HepG2 (cell line): Measurements from ENCODE around the gene PLD3. TPM values are rescaled to one million over a fixed set of nuclear protein-coding genes. Genes with fewer than 3 reads are reported as not detected.

Experiments
- ATAC-seq: fragments of 200-7000 bp; cut with Tn5 transposase; 3 replicates; pipeline ENCODE4 v1.9.1; 2020; ENCODE audit warnings: mild to moderate bottlenecking, moderate library complexity
- BruUV-seq: library from RNA; stranded (reverse); fragments of 400-500 nt; replicated peaks from 2 replicates; lab custom pipeline; 2021; lab: Mats Ljungman, UMichigan
- CTCF ChIA-PET: fragments of 300-600 bp; formaldehyde crosslinking; extraction: SDS; loops from one replicate; lab custom pipeline; 2021; ENCODE audit warnings: low total read pairs, inconsistent platforms, low intra/inter-chr PET ratio; lab: Yijun Ruan, JAX
- POLR2A ChIA-PET: fragments of 350-600 bp; sonication (Branson Sonifier 250); formaldehyde crosslinking; loops from one replicate; lab custom pipeline; 2020; ENCODE audit warnings: antibody characterized with exemption, inconsistent platforms; lab: Yijun Ruan, JAX
- DNase-seq: peaks from one replicate; pipeline ENCODE4 v3.0.0-alpha.2; 2015; ENCODE audit warnings: low spot score
- FAIRE-seq: peaks from 3 replicates; lab custom pipeline; 2011; peaks lifted over from hg19 to GRCh38; lab: Jason Lieb, UNC
- H2AFZ ChIP-seq: one replicate; pipeline ENCODE4 v1.6.1; 2011; ENCODE audit warnings: low read length, inconsistent platforms
- H3K27ac ChIP-seq: fragments of 300-600 bp; 3 replicates; pipeline ENCODE4 v1.8.0; 2011; ENCODE audit warnings: mixed run types, mild to moderate bottlenecking, mixed read lengths, low read length, inconsistent platforms; ENCODE audit not compliant: insufficient read depth; ENCODE audit errors: extremely low read length
- H3K27me3 ChIP-seq, 2 experiments: fragments of 200-600 bp in 1 of 2; 2 replicates in 1 of 2; 3 replicates in 1 of 2; pipeline versions ENCODE4 v1.6.0 to v1.8.0; 2011; ENCODE audit warnings: low read length in 2 of 2, mild to moderate bottlenecking in 2 of 2, moderate library complexity in 2 of 2, inconsistent platforms in 1 of 2; ENCODE audit not compliant: insufficient read depth in 2 of 2, control insufficient read depth in 1 of 2
- H3K36me3 ChIP-seq, 2 experiments: fragments of 200-600 bp in 1 of 2; replicated peaks in 1 of 2; 2 replicates in 1 of 2; 3 replicates in 1 of 2; pipeline versions ENCODE4 v1.5.1 to v1.8.0; 2011; ENCODE audit warnings: low read length in 2 of 2, inconsistent platforms in 1 of 2; ENCODE audit not compliant: insufficient read depth in 2 of 2, control insufficient read depth in 1 of 2
- H3K4me1 ChIP-seq: 2 replicates; pipeline ENCODE4 v1.5.1; 2012; ENCODE audit warnings: low read length, inconsistent platforms; ENCODE audit not compliant: insufficient read depth
- H3K4me2 ChIP-seq: 2 replicates; pipeline ENCODE4 v1.6.0; 2011; ENCODE audit warnings: low read depth, low read length, inconsistent platforms
- H3K4me3 ChIP-seq, 3 experiments: fragments of 200-600 bp in 1 of 3; sonication (generic), shearing (Covaris generic) in 1 of 3; replicated peaks in 1 of 3; 2 replicates each; pipeline ENCODE4 v1.5.1; 2011 to 2016; ENCODE audit warnings: low read length in 3 of 3, inconsistent platforms in 2 of 3, low read depth in 2 of 3, mild to moderate bottlenecking in 2 of 3, control low read depth in 1 of 3, mixed read lengths in 1 of 3; ENCODE audit not compliant: insufficient read depth in 1 of 3
- H3K79me2 ChIP-seq: one replicate; pipeline ENCODE4 v1.6.1; 2011; ENCODE audit warnings: low read length, inconsistent platforms; ENCODE audit not compliant: insufficient read depth
- H3K9ac ChIP-seq: 2 replicates; pipeline ENCODE4 v1.6.0; 2011; ENCODE audit warnings: mild to moderate bottlenecking, low read depth, low read length, inconsistent platforms; ENCODE audit not compliant: insufficient read depth
- H3K9me3 ChIP-seq: 2 replicates; pipeline ENCODE4 v1.5.1; 2012; ENCODE audit warnings: mild to moderate bottlenecking, low read length
- H4K20me1 ChIP-seq: 2 replicates; pipeline ENCODE4 v1.6.0; 2011; ENCODE audit warnings: inconsistent platforms, mild to moderate bottlenecking, low read length, moderate library complexity; ENCODE audit not compliant: insufficient read depth
- CC2D1A ChIP-seq: sonication (generic); formaldehyde crosslinking; IDR thresholded peaks from 2 replicates; pipeline ENCODE4 v1.8.1; 2023; ENCODE audit warnings: mild to moderate bottlenecking, missing genetic modification reagents
- DPF2 ChIP-seq: sonication (generic); formaldehyde crosslinking; IDR thresholded peaks from 2 replicates; pipeline ENCODE4 v1.4.0; 2020; ENCODE audit warnings: mild to moderate bottlenecking, low read depth, missing genetic modification reagents, borderline replicate concordance
- EED ChIP-seq: sonication (generic); formaldehyde crosslinking; IDR thresholded peaks from 2 replicates; pipeline ENCODE4 v1.5.0; 2020; ENCODE audit warnings: mild to moderate bottlenecking, missing genetic modification reagents
- ELF3 ChIP-seq: IDR thresholded peaks from 2 replicates; pipeline ENCODE4 v1.6.1; 2016; ENCODE audit warnings: missing genetic modification reagents, missing compliant biosample characterization
- FIP1L1 ChIP-seq: fragments of 200-400 bp; formaldehyde crosslinking; IDR thresholded peaks from 2 replicates; pipeline ENCODE4 v1.6.1; 2018; ENCODE audit warnings: low read depth, mild to moderate bottlenecking, low read length, moderate library complexity, borderline replicate concordance; ENCODE audit not compliant: insufficient read depth
- HNF4G ChIP-seq, 2 experiments: sonication (generic) in 1 of 2; formaldehyde crosslinking in 1 of 2; IDR thresholded peaks; 2 replicates each; pipeline versions ENCODE4 v1.4.0 to v1.6.1; 2011 to 2020; ENCODE audit warnings: borderline replicate concordance in 2 of 2, low read depth in 2 of 2, mild to moderate bottlenecking in 2 of 2, low read length in 1 of 2, missing genetic modification reagents in 1 of 2, moderate library complexity in 1 of 2
- MTA3 ChIP-seq: sonication (generic); formaldehyde crosslinking; IDR thresholded peaks from 2 replicates; pipeline ENCODE4 v1.4.0; 2020; ENCODE audit warnings: missing genetic modification reagents
- PCBP2 ChIP-seq: fragments of 200-400 bp; formaldehyde crosslinking; optimal IDR thresholded peaks from 2 replicates; pipeline ENCODE3; 2018; ENCODE audit warnings: low read length, low read depth; ENCODE audit not compliant: poor library complexity, severe bottlenecking
- RAD21 ChIP-seq: fragments of 450-650 bp; formaldehyde crosslinking; IDR thresholded peaks from 2 replicates; pipeline ENCODE4 v1.5.0; 2020; ENCODE audit warnings: mild to moderate bottlenecking
- SKI ChIP-seq: fragments of 450-650 bp; IDR thresholded peaks from one replicate; pipeline ENCODE4 v1.6.1; 2018; ENCODE audit warnings: mild to moderate bottlenecking; ENCODE audit not compliant: partially characterized antibody
- SMAD1 ChIP-seq: sonication (generic); formaldehyde crosslinking; IDR thresholded peaks from 2 replicates; pipeline ENCODE4 v1.4.0; 2020; ENCODE audit warnings: missing genetic modification reagents, low read depth, mild to moderate bottlenecking, borderline replicate concordance
- SMYD3 ChIP-seq: sonication (generic); formaldehyde crosslinking; IDR thresholded peaks from 2 replicates; pipeline ENCODE4 v1.8.1; 2023; ENCODE audit warnings: mild to moderate bottlenecking, missing genetic modification reagents
- SP1 ChIP-seq, 2 experiments: fragments of 450-650 bp in 1 of 2; sonication (generic) in 1 of 2; formaldehyde crosslinking in 1 of 2; IDR thresholded peaks; 2 replicates each; pipeline versions ENCODE4 v1.4.0 to v1.6.1; 2016 to 2020; ENCODE audit warnings: missing genetic modification reagents in 1 of 2
- TEAD2 ChIP-seq: sonication (generic); formaldehyde crosslinking; IDR thresholded peaks from 2 replicates; pipeline ENCODE4 v1.9.0; 2021; ENCODE audit warnings: missing genetic modification reagents
- ZBTB8A ChIP-seq: sonication (generic); formaldehyde crosslinking; IDR thresholded peaks from 2 replicates; pipeline ENCODE4 v1.4.0; 2020; ENCODE audit warnings: mild to moderate bottlenecking, low read depth, missing genetic modification reagents, borderline replicate concordance
- ZFY ChIP-seq: sonication (generic); formaldehyde crosslinking; IDR thresholded peaks from 2 replicates; pipeline ENCODE4 v1.4.0; 2020; ENCODE audit warnings: missing genetic modification reagents
- ZNF275 ChIP-seq: sonication (generic); formaldehyde crosslinking; IDR thresholded peaks from 2 replicates; pipeline ENCODE4 v1.8.0; 2022; ENCODE audit warnings: missing genetic modification reagents, mild to moderate bottlenecking, inconsistent platforms, borderline replicate concordance
- ZNF350 ChIP-seq: sonication (generic); formaldehyde crosslinking; IDR thresholded peaks from 2 replicates; pipeline ENCODE4 v1.4.0; 2020; ENCODE audit warnings: mild to moderate bottlenecking, low read depth, missing genetic modification reagents, borderline replicate concordance
- ZNF775 ChIP-seq: sonication (generic); formaldehyde crosslinking; IDR thresholded peaks from 2 replicates; pipeline ENCODE4 v1.4.0; 2020; ENCODE audit warnings: missing genetic modification reagents, mild to moderate bottlenecking, moderate library complexity, borderline replicate concordance
- WGBS: methylation state at CpG from one replicate; pipeline ENCODE4 v1.1.6; 2017; ENCODE audit warnings: low lambda C conversion rate; 5-methylcytosine and 5-hydroxymethylcytosine counted together
- in situ Hi-C: cut with HindIII; loops from 2 replicates; pipeline ENCODE4 v1.10.0; 2017; ENCODE audit warnings: low pct_unique_long_range_greater_than_20kb; ENCODE audit not compliant: extremely low pct_ligation_motif_present
- intact Hi-C: fragments of 100-400 bp; cut with micrococcal nuclease; formaldehyde crosslinking; loops from one replicate; pipeline ENCODE4 v1.10.0; 2022; ENCODE audit not compliant: unreplicated experiment
- polyA plus RNA-seq, 8 experiments: library from polyadenylated mRNA; depleted of rRNA in 3 of 8; stranded (reverse) in 7 of 8; unstranded in 1 of 8; fragments of >200 nt; fragmentation: Illumina TruSeq in 4 of 8; extraction: Trizol in 4 of 8; gene quantifications; 2 replicates each; pipeline versions ENCODE4 v1.2.1 to v1.2.3, GENCODE V29; 2011 to 2016; ENCODE audit warnings: low read depth in 4 of 8, missing spikeins in 1 of 8, mixed read lengths in 1 of 8; ENCODE audit not compliant: insufficient read depth in 1 of 8
- total RNA-seq, 5 experiments: library from RNA; depleted of rRNA; stranded (reverse); fragments of >200 nt; fragmentation: Illumina TruSeq; extraction: Trizol; gene quantifications; 2 replicates each; pipeline ENCODE4 v1.2.3, GENCODE V29; 2016; ENCODE audit warnings: low read depth in 1 of 5

PLD3 gene
- total and polyA plus RNA-seq, 2 of the 13 experiments (the other 11 are each of a cell fraction or from before 2014, with no cell fraction given), result 45.7 to 164 TPM

- no peaks in the 10 kb centered on the region; a peak in 1 of 5 replicates for H3K36me3 ChIP-seq
- no peaks in the 10 kb centered on the region for H3K9me3 ChIP-seq
- no TSS peak for BruUV-seq
- TF ChIP-seq ZNF775 (CRISPR knock-in tag), result no peak
- no peak for TF ChIP-seq ELF3
- no peak for TF ChIP-seq SKI
- no peak for TF ChIP-seq ZNF350 (CRISPR knock-in tag)
- no peak for TF ChIP-seq MTA3 (CRISPR knock-in tag)
- TF ChIP-seq ZNF275 (CRISPR knock-in tag), result no peak
- TF ChIP-seq ZBTB8A, result no peak
- TF ChIP-seq TEAD2 (CRISPR knock-in tag), result no peak
- TF ChIP-seq PCBP2, result no peak
- TF ChIP-seq DPF2 (CRISPR knock-in tag), result no peak
- no peak for TF ChIP-seq RAD21
- TF ChIP-seq CC2D1A (CRISPR knock-in tag), result no peak
- TF ChIP-seq ZFY (CRISPR knock-in tag), result no peak
- no peak for TF ChIP-seq SMAD1 (CRISPR knock-in tag)
- no peak for TF ChIP-seq EED (CRISPR knock-in tag)
- TF ChIP-seq SP1 (IDR thresholded peaks at IDR 0.05), result no peak
- no peak for TF ChIP-seq SP1 (CRISPR knock-in tag; IDR thresholded peaks at IDR 0.05)
- TF ChIP-seq FIP1L1, result no peak
- TF ChIP-seq SMYD3 (CRISPR knock-in tag), result no peak
- TF ChIP-seq HNF4G (IDR thresholded peaks at IDR 0.05; ENCODE audit: borderline replicate concordance, low read depth, low read length), result no peak
- TF ChIP-seq HNF4G (CRISPR knock-in tag; IDR thresholded peaks at IDR 0.05; ENCODE audit: borderline replicate concordance, low read depth), result no peak
- TF ChIP-seq, all 625 proteins: peak for 0
- ATAC-seq (no peak), DNase-seq (no peak), FAIRE-seq (no peak)
- Histone ChIP-seq H3K27ac (no peak overlapping the region), H3K27me3 (0 out of 5 replicates have a peak, but pooled peaks cover 0 to 2% of the 10 kb centered on the region in 2 experiments), H3K4me3 (no peak overlapping the region), H2AFZ (no peak overlapping the region), H3K79me2 (no peaks in the 10 kb centered on the region), H3K4me2 (no peak overlapping the region), H4K20me1 (no peaks in the 10 kb centered on the region), H3K4me1 (peaks cover 8% of the 10 kb centered on the region; the same call in 1 of the 2 replicates), H3K9ac (no peak overlapping the region)
- ChIA-PET POLR2A (no interaction called here), CTCF (no interaction called here)
- in situ Hi-C loops (no loop called here), intact Hi-C loops (no loop called here)
- WGBS, result 85% methylated on average over 28 of the region's 28 CpGs
Measured at GRCh38 chr19:40383668-40384248, 35.3 kb downstream of the PLD3 start.
